SH-SY5Y (cell line): ENCODE measurements around the gene FOXP1.

ENCODE experiments used
- GATA2 ChIP-seq: IDR thresholded peaks from 2 replicates; pipeline ENCODE4 v1.6.1; 2011; ENCODE audit warnings: mild to moderate bottlenecking, low read depth, low read length
- GATA3 ChIP-seq: IDR thresholded peaks from 2 replicates; pipeline ENCODE4 v1.6.1; 2011; ENCODE audit warnings: low read depth, mild to moderate bottlenecking, low read length, moderate library complexity

- TF ChIP-seq GATA2 (no peak), GATA3 (no peak)
These were observed 149.9 kb downstream of the FOXP1 start for GRCh38 chr3:71433631-71434030.
